ENCODE measurements around the gene ZBTB33.

The ZBTB33 gene

GRCh38 chrX:120290107-120290506 is 39.5 kb downstream of the ZBTB33 start:
- Histone ChIP-seq H3K4me1 (ENCODE audit: control insufficient read depth, insufficient read depth, low read length, unreplicated experiment) (no peaks in the 10 kb centered on the region), H3K27ac (ENCODE audit: low read depth, low read length) (no peak overlapping the region), H2AFZ (ENCODE audit: low read length, unreplicated experiment) (no peak overlapping the region), H3K79me2 (ENCODE audit: control insufficient read depth, insufficient read depth, low read length, unreplicated experiment) (no peaks in the 10 kb centered on the region), H3K4me3 (ENCODE audit: low read depth, low read length) (no peak overlapping the region), H3K27me3 (ENCODE audit: insufficient read depth, low read length) (no peaks in the 10 kb centered on the region), H3K36me3 (ENCODE audit: insufficient read depth, low read length) (no peaks in the 10 kb centered on the region)

GRCh38 chrX:120291211-120291610 is 40.6 kb downstream of the ZBTB33 start:
- Histone ChIP-seq H2AFZ (ENCODE audit: low read length, unreplicated experiment) (no peak overlapping the region), H3K27me3 (ENCODE audit: insufficient read depth, low read length) (no peaks in the 10 kb centered on the region), H3K36me3 (ENCODE audit: insufficient read depth, low read length) (no peaks in the 10 kb centered on the region), H3K4me1 (ENCODE audit: control insufficient read depth, insufficient read depth, low read length, unreplicated experiment) (no peaks in the 10 kb centered on the region), H3K79me2 (ENCODE audit: control insufficient read depth, insufficient read depth, low read length, unreplicated experiment) (no peaks in the 10 kb centered on the region), H3K27ac (ENCODE audit: low read depth, low read length) (no peak overlapping the region), H3K4me3 (ENCODE audit: low read depth, low read length) (no peak overlapping the region)

GRCh38 chrX:120293015-120293414 is 42.4 kb downstream of the ZBTB33 start:
- Histone ChIP-seq H3K4me1 (ENCODE audit: control insufficient read depth, insufficient read depth, low read length, unreplicated experiment) (no peaks in the 10 kb centered on the region), H2AFZ (ENCODE audit: low read length, unreplicated experiment) (no peak overlapping the region), H3K27me3 (ENCODE audit: insufficient read depth, low read length) (no peaks in the 10 kb centered on the region), H3K27ac (ENCODE audit: low read depth, low read length) (no peak overlapping the region), H3K36me3 (ENCODE audit: insufficient read depth, low read length) (no peaks in the 10 kb centered on the region), H3K79me2 (ENCODE audit: control insufficient read depth, insufficient read depth, low read length, unreplicated experiment) (no peaks in the 10 kb centered on the region), H3K4me3 (ENCODE audit: low read depth, low read length) (no peak overlapping the region)

- Histone ChIP-seq H2AFZ (ENCODE audit: low read length, unreplicated experiment) (no peak overlapping the region), H3K36me3 (ENCODE audit: insufficient read depth, low read length) (no peaks in the 10 kb centered on the region), H3K4me1 (ENCODE audit: control insufficient read depth, insufficient read depth, low read length, unreplicated experiment) (no peaks in the 10 kb centered on the region), H3K27ac (ENCODE audit: low read depth, low read length) (no peak overlapping the region), H3K27me3 (ENCODE audit: insufficient read depth, low read length) (no peaks in the 10 kb centered on the region), H3K4me3 (ENCODE audit: low read depth, low read length) (no peak overlapping the region), H3K79me2 (ENCODE audit: control insufficient read depth, insufficient read depth, low read length, unreplicated experiment) (no peaks in the 10 kb centered on the region)
Measured at GRCh38 chrX:120294651-120295050, 44.0 kb downstream of the ZBTB33 start.

- H3K4me3 ChIP-seq (ENCODE audit: low read depth, low read length): no peak overlapping the region
- no peak overlapping the region for H2AFZ ChIP-seq (ENCODE audit: low read length, unreplicated experiment)
- H3K79me2 ChIP-seq (ENCODE audit: control insufficient read depth, insufficient read depth, low read length, unreplicated experiment): no peaks in the 10 kb centered on the region
Measured at GRCh38 chrX:120297923-120298322, 47.3 kb downstream of the ZBTB33 start.

GRCh38 chrX:120299928-120300327 is 49.3 kb downstream of the ZBTB33 start:
- Histone ChIP-seq H3K79me2 (ENCODE audit: control insufficient read depth, insufficient read depth, low read length, unreplicated experiment) (no peaks in the 10 kb centered on the region), H2AFZ (ENCODE audit: low read length, unreplicated experiment) (no peak overlapping the region), H3K27me3 (ENCODE audit: insufficient read depth, low read length) (no peaks in the 10 kb centered on the region), H3K36me3 (ENCODE audit: insufficient read depth, low read length) (no peaks in the 10 kb centered on the region), H3K4me1 (ENCODE audit: control insufficient read depth, insufficient read depth, low read length, unreplicated experiment) (no peaks in the 10 kb centered on the region), H3K4me3 (ENCODE audit: low read depth, low read length) (no peak overlapping the region), H3K27ac (ENCODE audit: low read depth, low read length) (no peak overlapping the region)

More at GRCh38 chrX:120297923-120298322, 47.3 kb downstream of the ZBTB33 start:
- no peaks in the 10 kb centered on the region for H3K4me1 ChIP-seq (ENCODE audit: control insufficient read depth, insufficient read depth, low read length, unreplicated experiment)
- H3K27ac ChIP-seq (ENCODE audit: low read depth, low read length): no peak overlapping the region
- no peaks in the 10 kb centered on the region for H3K36me3 ChIP-seq (ENCODE audit: insufficient read depth, low read length)
- H3K27me3 ChIP-seq (ENCODE audit: insufficient read depth, low read length): no peaks in the 10 kb centered on the region

GRCh38 chrX:120301497-120301896 is 50.9 kb downstream of the ZBTB33 start:
- Histone ChIP-seq H3K27ac (ENCODE audit: low read depth, low read length) (no peak overlapping the region), H3K36me3 (ENCODE audit: insufficient read depth, low read length) (no peaks in the 10 kb centered on the region), H3K27me3 (ENCODE audit: insufficient read depth, low read length) (no peaks in the 10 kb centered on the region), H3K4me3 (ENCODE audit: low read depth, low read length) (no peak overlapping the region), H2AFZ (ENCODE audit: low read length, unreplicated experiment) (no peak overlapping the region), H3K79me2 (ENCODE audit: control insufficient read depth, insufficient read depth, low read length, unreplicated experiment) (no peaks in the 10 kb centered on the region), H3K4me1 (ENCODE audit: control insufficient read depth, insufficient read depth, low read length, unreplicated experiment) (peaks cover under 1% of the 10 kb centered on the region)

- peaks cover 5% of the 10 kb centered on the region for H3K4me1 ChIP-seq (ENCODE audit: control insufficient read depth, insufficient read depth, low read length, unreplicated experiment)
- H3K36me3 ChIP-seq (ENCODE audit: insufficient read depth, low read length): no peaks in the 10 kb centered on the region
- H3K4me3 ChIP-seq (ENCODE audit: low read depth, low read length): no peak overlapping the region
- no peak overlapping the region for H2AFZ ChIP-seq (ENCODE audit: low read length, unreplicated experiment)
- H3K79me2 ChIP-seq (ENCODE audit: control insufficient read depth, insufficient read depth, low read length, unreplicated experiment): no peaks in the 10 kb centered on the region
- H3K27ac ChIP-seq (ENCODE audit: low read depth, low read length): no peak overlapping the region
- no peaks in the 10 kb centered on the region for H3K27me3 ChIP-seq (ENCODE audit: insufficient read depth, low read length)
Measured at GRCh38 chrX:120301960-120302359, 51.3 kb downstream of the ZBTB33 start.

- Histone ChIP-seq H2AFZ (ENCODE audit: low read length, unreplicated experiment) (no peak overlapping the region), H3K27me3 (ENCODE audit: insufficient read depth, low read length) (no peaks in the 10 kb centered on the region), H3K79me2 (ENCODE audit: control insufficient read depth, insufficient read depth, low read length, unreplicated experiment) (no peaks in the 10 kb centered on the region), H3K4me1 (ENCODE audit: control insufficient read depth, insufficient read depth, low read length, unreplicated experiment) (peaks cover 5% of the 10 kb centered on the region), H3K27ac (ENCODE audit: low read depth, low read length) (no peak overlapping the region), H3K4me3 (ENCODE audit: low read depth, low read length) (no peak overlapping the region), H3K36me3 (ENCODE audit: insufficient read depth, low read length) (no peaks in the 10 kb centered on the region)
Measured at GRCh38 chrX:120302434-120302833, 51.8 kb downstream of the ZBTB33 start.

GRCh38 chrX:120304256-120304655 is 53.6 kb downstream of the ZBTB33 start:
- no peak overlapping the region for H2AFZ ChIP-seq (ENCODE audit: low read length, unreplicated experiment)
- no peak overlapping the region for H3K27ac ChIP-seq (ENCODE audit: low read depth, low read length)
- no peaks in the 10 kb centered on the region for H3K79me2 ChIP-seq (ENCODE audit: control insufficient read depth, insufficient read depth, low read length, unreplicated experiment)
- no peaks in the 10 kb centered on the region for H3K36me3 ChIP-seq (ENCODE audit: insufficient read depth, low read length)
- H3K4me3 ChIP-seq (ENCODE audit: low read depth, low read length): no peak overlapping the region
- peaks cover 5% of the 10 kb centered on the region for H3K4me1 ChIP-seq (ENCODE audit: control insufficient read depth, insufficient read depth, low read length, unreplicated experiment)
- H3K27me3 ChIP-seq (ENCODE audit: insufficient read depth, low read length): peaks cover 17% of the 10 kb centered on the region

- Histone ChIP-seq H3K27ac (ENCODE audit: low read depth, low read length) (no peak overlapping the region), H3K27me3 (ENCODE audit: insufficient read depth, low read length) (peaks cover 19% of the 10 kb centered on the region), H2AFZ (ENCODE audit: low read length, unreplicated experiment) (no peak overlapping the region), H3K4me3 (ENCODE audit: low read depth, low read length) (no peak overlapping the region), H3K79me2 (ENCODE audit: control insufficient read depth, insufficient read depth, low read length, unreplicated experiment) (no peaks in the 10 kb centered on the region), H3K4me1 (ENCODE audit: control insufficient read depth, insufficient read depth, low read length, unreplicated experiment) (peaks cover 5% of the 10 kb centered on the region), H3K36me3 (ENCODE audit: insufficient read depth, low read length) (no peaks in the 10 kb centered on the region)
Measured at GRCh38 chrX:120305531-120306141, 55.0 kb downstream of the ZBTB33 start.
